Stimulated activated CD8-positive, alpha-beta memory T cell treated with anti-CD3 and anti-CD28 coated beads, Interleukin-4, amount 100 ng/mL, for 48 hours (primary cell): ENCODE measurements around the gene KLHDC1.
"Not testable (repeated sequence)": the region's sequence is repeated elsewhere in the genome, so short reads cannot be mapped to it uniquely, and the experiment has no call there.

Experiments used
- DNase-seq: peaks from one replicate; pipeline ENCODE4 v3.0.0-alpha.2; 2020

Gene KLHDC1

GRCh38 chr14:49732896-49733295, 40.0 kb downstream of the KLHDC1 start:
- no peak for DNase-seq

- DNase-seq = no peak
These were observed 40.9 kb downstream of the KLHDC1 start for GRCh38 chr14:49733836-49734235.

- not testable (repeated sequence) for DNase-seq
These were observed 42.7 kb downstream of the KLHDC1 start for GRCh38 chr14:49735669-49736068.

- no peak for DNase-seq
These were observed 52.3 kb downstream of the KLHDC1 start for GRCh38 chr14:49745191-49745590.

GRCh38 chr14:49746476-49746875, 53.6 kb downstream of the KLHDC1 start:
- DNase-seq = not testable (repeated sequence)

DNA sequence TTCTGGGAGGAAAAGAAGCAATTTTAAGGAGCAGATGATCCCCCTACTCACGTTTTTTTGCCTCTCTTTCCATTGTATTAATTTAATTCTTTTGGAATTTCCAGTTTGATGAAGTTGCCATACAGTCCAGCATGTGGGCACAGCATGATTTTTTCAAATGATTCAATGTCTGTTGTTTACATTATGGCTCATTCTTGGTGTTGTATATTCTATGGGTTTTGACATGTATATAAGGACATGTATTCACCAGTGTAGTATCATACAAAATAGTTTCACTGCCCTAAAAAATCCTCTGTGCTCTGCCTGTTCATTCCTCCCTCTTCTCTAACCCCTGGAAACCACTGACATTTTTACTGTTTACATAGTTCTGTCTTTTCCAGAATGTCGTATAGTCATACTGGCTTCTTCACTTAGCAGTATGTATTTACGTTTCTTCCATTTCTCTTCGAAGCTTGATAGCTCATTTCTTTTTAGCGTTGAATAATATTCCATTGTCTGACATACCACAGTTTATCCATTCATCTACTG, 61.7 kb downstream of the KLHDC1 start:
- DNase-seq = no peak

GRCh38 chr14:49755378-49755777, 62.5 kb downstream of the KLHDC1 start:
- no peak for DNase-seq

DNA sequence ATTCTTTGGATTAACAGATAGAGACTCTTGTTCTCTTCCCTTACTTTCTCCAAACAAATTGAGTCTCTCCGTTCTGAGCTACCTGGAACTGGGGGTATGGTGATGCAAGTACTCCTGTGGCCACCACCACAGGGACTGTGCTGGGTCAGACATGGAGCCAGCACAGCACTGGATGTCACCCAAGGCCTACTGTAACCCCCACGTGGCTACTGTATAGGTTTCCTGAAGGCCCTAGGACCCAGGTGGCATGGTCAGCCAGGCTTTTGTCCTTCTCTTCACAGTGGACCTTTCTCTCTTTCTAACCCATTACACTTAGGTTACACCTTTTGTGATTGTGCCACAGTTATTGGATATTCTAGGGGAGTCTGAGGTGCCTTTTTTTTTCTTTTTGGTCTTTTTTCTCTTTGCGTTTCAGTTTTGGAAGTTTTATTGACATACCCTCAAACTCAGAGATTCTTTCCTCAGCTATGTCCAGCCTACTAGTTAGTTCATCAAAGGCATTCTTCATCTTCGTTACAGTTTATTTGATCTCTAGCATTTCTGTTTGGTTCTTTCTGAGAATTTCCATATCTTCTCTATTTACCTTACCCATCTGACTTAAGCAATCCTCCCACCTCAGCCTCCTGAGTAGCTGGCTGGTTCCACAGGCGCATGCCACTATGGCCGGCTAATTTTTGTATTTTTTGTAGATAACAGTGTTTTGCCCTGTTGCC, 69.1 kb downstream of the KLHDC1 start:
- DNase-seq = no peak

DNA sequence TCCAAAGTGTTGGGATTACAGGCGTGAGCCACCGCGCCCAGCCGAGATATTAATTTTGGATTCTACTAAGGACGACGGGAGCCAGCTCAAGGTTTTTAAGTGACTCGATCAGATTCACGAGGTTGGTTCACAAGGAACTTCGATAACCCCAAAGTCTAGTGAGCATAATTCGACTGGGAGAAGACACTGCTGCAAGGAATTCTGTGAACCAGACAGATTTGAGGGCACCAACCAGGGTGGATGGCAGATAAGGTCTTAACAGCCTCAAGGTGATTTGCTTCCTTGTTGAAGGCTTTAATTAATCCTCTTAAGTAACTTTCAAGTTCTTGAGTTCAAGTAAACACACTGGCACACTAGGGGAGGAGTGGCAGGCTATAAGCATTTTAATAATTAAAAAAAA, 73.9 kb downstream of the KLHDC1 start:
- DNase-seq = no peak

DNA sequence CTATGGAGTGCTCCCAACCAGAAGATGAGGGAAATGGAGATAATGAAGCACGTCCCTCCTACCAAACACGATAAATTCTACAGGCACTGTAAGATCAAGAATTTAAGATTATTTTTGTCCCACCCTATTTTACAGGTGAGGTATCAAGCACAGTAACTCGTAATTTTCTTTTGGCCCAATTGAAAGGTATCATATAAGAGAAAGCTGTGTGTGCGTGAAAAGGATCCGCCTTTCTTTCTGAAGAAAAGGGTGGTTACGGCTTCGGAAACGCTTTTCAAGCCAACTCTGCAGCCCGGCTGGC, 74.3 kb downstream of the KLHDC1 start:
- DNase-seq = no peak

DNA sequence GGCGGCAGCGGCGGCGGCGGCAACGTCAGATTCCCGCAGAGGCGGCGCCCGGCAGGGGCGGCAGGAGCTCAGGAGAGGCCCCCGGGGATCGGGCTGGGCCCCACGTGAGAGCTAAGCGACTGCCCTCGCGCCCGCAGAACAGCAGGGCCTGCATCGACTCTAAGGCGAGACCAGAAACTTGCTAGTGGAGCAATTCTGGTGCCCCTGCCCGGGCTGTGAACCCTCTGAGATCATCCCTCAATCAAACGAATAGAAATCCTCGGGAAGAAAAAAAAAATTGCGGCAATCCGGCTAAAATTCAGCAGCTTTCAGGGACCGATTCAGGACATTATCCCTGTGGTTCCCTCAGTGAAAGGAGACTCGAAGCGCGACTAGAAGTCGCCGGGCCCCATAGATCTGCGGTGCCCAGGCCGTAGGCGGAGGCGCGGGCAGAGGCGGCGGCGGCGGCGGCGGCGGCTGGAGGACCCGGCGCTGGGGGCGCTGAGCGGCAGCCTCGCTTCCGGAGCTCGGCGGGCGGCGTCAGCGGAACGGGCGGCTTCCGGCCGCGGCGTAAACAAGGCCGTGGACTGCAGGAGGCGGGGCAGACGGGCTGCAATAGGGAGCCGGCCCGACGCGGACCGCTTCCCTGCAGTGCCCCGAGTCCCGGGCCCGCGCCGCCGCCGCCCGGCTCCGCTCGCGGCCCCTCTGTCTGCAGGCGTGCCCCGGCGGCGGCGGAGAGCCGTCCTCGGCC, 74.8 kb downstream of the KLHDC1 start, which contains the start of gene KLHDC2:
KLHDC2 (plus strand) TSS at position 583 of the 730 bp plus-strand sequence. CDS start 316 bp downstream, outside the sequence.
- DNase-seq = peak; percentile 90

DNA sequence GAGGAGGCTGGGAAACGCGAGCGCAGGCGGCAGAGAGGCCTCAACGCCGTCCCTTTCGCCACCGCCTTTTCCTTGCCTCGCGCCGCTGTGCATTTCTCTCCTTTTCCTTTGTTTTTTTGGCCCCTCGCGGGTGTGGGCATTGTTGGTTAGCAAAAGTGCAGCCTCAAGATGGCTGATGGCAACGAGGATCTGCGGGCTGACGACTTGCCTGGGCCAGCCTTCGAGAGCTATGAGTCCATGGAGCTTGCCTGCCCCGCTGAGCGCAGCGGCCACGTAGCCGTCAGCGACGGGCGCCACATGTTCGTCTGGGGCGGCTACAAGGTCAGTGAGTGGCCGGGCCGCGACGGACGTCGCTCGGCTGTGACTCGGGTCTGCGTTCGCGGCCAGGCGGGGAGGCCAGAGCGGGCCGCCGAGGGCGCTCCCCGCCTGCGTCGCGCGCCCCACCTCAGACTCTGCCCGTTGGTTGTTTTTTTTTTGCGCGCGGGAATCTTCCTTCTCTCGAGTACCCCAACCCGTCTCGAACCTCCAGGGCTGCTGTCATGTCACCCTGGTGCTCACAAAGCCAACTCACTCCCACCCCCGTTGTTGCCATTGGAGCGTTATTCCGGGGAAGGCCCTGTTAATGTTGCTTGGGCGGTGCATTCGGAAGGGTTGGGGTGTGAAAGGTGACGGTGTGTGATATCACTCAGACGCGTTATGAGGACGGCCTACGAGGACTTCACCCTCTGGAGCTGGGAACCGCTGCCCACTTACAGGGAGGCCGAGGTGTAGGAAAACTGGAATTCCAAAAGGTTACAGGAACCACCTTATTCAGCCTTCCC, 75.6 kb downstream of the KLHDC1 start:
- peak; percentile 82 for DNase-seq

DNA sequence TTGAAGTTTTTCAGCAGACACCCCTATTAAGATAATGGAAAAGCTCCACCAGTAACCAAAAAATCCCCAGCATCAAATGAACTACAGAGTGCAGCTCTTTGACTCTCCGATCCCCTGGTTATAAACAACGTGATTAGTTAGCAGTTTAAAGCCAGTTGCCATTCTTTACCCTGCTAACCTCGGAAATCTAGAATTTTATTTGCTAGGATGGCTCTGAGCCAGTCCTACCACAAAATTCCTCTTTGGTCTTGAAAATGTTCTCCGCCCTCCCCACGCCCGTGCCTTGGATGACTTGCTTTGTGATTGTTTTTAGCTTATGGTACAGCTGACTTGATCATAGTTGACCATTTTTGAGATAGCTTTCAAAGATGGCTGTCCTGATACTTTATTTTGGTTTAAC, 76.3 kb downstream of the KLHDC1 start:
- no peak for DNase-seq

- no peak for DNase-seq
These were observed 76.8 kb downstream of the KLHDC1 start for GRCh38 chr14:49769581-49770211.

DNA sequence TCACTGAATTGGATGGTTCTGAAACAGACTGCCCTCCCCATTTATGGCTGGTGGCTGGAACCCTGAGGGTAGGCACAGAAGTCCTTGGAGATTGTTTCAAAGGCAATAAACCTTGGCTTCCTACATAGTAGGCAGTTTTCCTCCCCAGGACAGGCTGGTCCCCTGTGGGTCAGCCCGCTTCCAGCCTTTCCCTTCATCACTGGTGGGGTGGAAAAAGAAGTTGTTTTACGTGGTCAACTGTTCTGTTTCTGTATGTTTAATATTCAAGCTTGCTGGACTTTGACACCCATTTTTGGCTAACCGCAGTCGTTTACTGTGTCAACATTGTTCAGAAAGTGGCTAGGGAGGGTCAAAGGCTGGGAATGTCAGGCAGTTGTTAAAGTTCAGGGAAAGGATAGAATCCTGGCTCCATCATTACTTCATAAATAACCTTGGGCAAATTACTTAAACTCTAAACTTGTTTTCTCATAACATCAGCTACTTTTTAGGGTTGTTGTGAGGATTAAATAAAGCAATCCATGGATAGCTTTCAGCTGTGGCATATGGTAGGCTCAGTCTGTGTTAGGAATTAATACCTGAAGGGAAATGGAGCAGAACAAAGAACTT, 77.4 kb downstream of the KLHDC1 start:
- no peak for DNase-seq

DNA sequence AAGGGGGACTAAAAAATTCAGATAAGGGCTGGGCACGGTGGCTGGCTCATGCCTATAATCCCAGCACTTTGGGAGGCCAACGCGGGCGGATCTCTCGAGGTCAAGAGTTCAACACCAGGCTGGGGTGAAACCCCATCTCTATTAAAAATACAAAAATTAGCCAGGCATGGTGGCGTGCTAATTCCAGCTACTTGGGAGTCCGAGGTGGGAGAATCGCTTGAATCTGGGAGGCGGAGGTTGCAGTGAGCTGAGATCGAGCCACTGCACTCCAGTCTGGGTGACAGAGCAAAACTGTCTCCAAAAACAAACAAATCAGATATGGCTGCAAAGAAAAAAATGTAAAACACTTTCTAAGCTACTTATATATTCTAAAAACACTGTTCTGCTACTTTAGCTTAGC, 78.8 kb downstream of the KLHDC1 start:
- DNase-seq = not testable (repeated sequence)

- DNase-seq = no peak
These were observed 81.2 kb downstream of the KLHDC1 start for GRCh38 chr14:49774106-49774505.

- no peak for DNase-seq
These were observed 85.5 kb downstream of the KLHDC1 start for GRCh38 chr14:49778421-49778820.

GRCh38 chr14:49781040-49781439, 88.1 kb downstream of the KLHDC1 start:
- DNase-seq = not testable (repeated sequence)

GRCh38 chr14:49783394-49784014, 90.6 kb downstream of the KLHDC1 start:
- no peak for DNase-seq

DNA sequence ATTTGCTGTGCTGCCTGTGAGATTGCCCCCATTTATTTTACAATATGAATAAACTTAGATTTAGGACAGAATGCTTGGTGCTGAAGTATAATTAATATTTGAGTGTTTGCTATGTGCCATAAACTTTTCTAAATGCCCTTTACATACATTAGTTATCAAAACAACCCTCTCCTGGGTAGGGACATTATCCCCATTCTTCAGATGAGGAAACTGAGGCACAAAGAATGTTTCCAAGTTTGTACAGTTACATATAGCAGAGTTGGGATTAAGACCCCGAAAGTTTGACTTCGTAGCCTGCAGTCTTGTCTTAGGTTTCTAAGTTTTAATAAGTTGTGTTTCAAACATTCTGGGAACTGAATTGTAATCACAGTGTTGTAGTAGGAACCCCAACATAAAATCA, 93.4 kb downstream of the KLHDC1 start:
- DNase-seq = no peak

DNA sequence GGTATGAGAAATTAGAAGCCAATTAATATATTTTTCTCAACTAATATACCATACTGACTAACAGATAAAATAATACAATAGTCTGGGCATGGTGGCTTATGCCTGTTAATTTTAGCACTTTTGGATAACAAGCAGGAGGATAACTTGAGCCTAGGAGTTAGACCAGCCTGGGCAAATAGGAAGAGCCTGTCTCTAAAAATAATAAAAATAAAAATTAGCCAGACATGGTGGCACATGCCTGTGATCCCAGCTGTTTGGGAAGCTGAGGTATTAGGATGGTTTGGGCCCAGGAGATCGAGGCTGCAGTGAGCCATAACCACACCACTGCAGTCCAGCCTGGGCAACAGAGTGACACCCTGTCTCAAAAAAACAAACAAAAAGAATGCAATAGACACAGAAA, 99.7 kb downstream of the KLHDC1 start:
- no peak for DNase-seq
